Neural cell (in vitro differentiated cells): ENCODE results near the gene USP25.

ENCODE experiments used
- CTCF ChIP-seq: fragments of 450-650 bp; IDR thresholded peaks from 2 replicates; pipeline ENCODE4 v1.5.1; 2014; ENCODE audit warnings: antibody characterized with exemption, mild to moderate bottlenecking, moderate library complexity; ENCODE audit not compliant: poor library complexity, severe bottlenecking
- MXI1 ChIP-seq: fragments of 450-650 bp; conservative IDR thresholded peaks from 2 replicates; pipeline ENCODE4 v1.6.1; 2014; ENCODE audit warnings: antibody characterized with exemption, mild to moderate bottlenecking; ENCODE audit not compliant: poor library complexity, severe bottlenecking
- POLR2AphosphoS5 ChIP-seq: IDR thresholded peaks from 2 replicates; pipeline ENCODE4 v1.6.1; 2012

- TF ChIP-seq MXI1 = no peak
- TF ChIP-seq CTCF = no peak
- no peak for TF ChIP-seq POLR2AphosphoS5
Observed at GRCh38 chr21:15731243-15731613, 1.4 kb downstream of the USP25 start.
